Measurements from ENCODE around the gene GJC1. TPM values are rescaled to one million over a fixed set of nuclear protein-coding genes. Genes with fewer than 3 reads are reported as not detected.

GJC1 gene
- total and polyA plus RNA-seq, 2 of the 8 experiments (the other 6 are each of a cell fraction or from before 2014, with no cell fraction given), result 29.1 to 154 TPM

GRCh38 chr17:44749980-44750318 is 80.1 kb downstream of the GJC1 start:
- no peak overlapping the region for H2BK5ac ChIP-seq (ENCODE audit: low read depth, low read length)
- no peak overlapping the region for H3K18ac ChIP-seq (ENCODE audit: extremely low read depth, low read length)
- H4K5ac ChIP-seq (ENCODE audit: insufficient read length, low read depth, low read length), result no peak overlapping the region
- no peak for FAIRE-seq
- H3K4ac ChIP-seq (replicated peaks; ENCODE audit: insufficient read length, low read depth, low read length), result no peak overlapping the region
- H3K14ac ChIP-seq (ENCODE audit: insufficient read length), result no peak overlapping the region
- H2AK5ac ChIP-seq (ENCODE audit: low read depth, low read length), result no peak overlapping the region
- no peak overlapping the region for H2AFZ ChIP-seq (ENCODE audit: low read length)
- DNase-seq (ENCODE audit: low read depth in 1 of 2, low spot score in 2 of 2), result no peak
- no peak overlapping the region for H3K56ac ChIP-seq (replicated peaks; ENCODE audit: insufficient read length, low read depth, low read length)
- H3K9me3 ChIP-seq (ENCODE audit: insufficient read depth in 2 of 2, low read depth in 1 of 2, low read length in 1 of 2), result no peaks in the 10 kb centered on the region
- no peak overlapping the region for H3K27ac ChIP-seq (ENCODE audit: low read depth, low read length)
- H3K9ac ChIP-seq (replicated peaks in 1 of 4; ENCODE audit: extremely low read depth in 1 of 4, low read depth in 3 of 4, low read length in 3 of 4), result no peak overlapping the region
- H4K20me1 ChIP-seq (replicated peaks in 1 of 2; ENCODE audit: control insufficient read depth in 1 of 2, insufficient read depth in 2 of 2, low read length in 2 of 2), result peaks cover 0 to 3% of the 10 kb centered on the region in 2 experiments
- no peak overlapping the region for H4K8ac ChIP-seq (ENCODE audit: extremely low read depth, insufficient read depth, low read length)
- no peak overlapping the region for H2BK15ac ChIP-seq (ENCODE audit: low read length)
- no peak overlapping the region for H2BK12ac ChIP-seq (ENCODE audit: low read depth, low read length)
- no peaks in the 10 kb centered on the region for H3K23me2 ChIP-seq (ENCODE audit: low read depth, low read length)
- H2BK120ac ChIP-seq (replicated peaks; ENCODE audit: low read depth, low read length), result no peak overlapping the region
- CTCF ChIA-PET (ENCODE audit: partially characterized antibody), result interaction anchor here (0.6 to 4.6 kb wide), 6 partner anchors 10 to 118 kb away, joined by 3 to 38 read pairs (median 6); no protein-coding TSS in a partner anchor
- H3K4me3 ChIP-seq (ENCODE audit: extremely low read depth in 1 of 4, insufficient read depth in 2 of 4, low read depth in 3 of 4, low read length in 4 of 4), result no peak overlapping the region
- POLR2A ChIA-PET (ENCODE audit: partially characterized antibody), result interaction anchor here (1.2 to 4.1 kb wide), 3 partner anchors 8 to 128 kb away, joined by 3 to 17 read pairs (median 4); partner anchors contain the start of gene ADAM11
- no peaks in the 10 kb centered on the region for H3K79me2 ChIP-seq (ENCODE audit: control insufficient read depth in 1 of 2, insufficient read depth in 2 of 2, low read length in 2 of 2)
- 0 out of 7 replicates have a peak, but pooled peaks cover 0 to 3% (median 0%) of the 10 kb centered on the region in 4 experiments for H3K27me3 ChIP-seq (replicated peaks in 1 of 4; ENCODE audit: control insufficient read depth in 3 of 4, extremely low read depth in 1 of 4, insufficient read depth in 3 of 4, low read length in 3 of 4)
- H3K79me1 ChIP-seq (ENCODE audit: low read depth, low read length), result no peaks in the 10 kb centered on the region
- H3K4me1 ChIP-seq (replicated peaks in 1 of 4; ENCODE audit: control insufficient read depth in 3 of 4, insufficient read depth in 4 of 4, low read length in 3 of 4), result no peaks in the 10 kb centered on the region; a peak in 1 of 7 replicates
- no peak overlapping the region for H4K91ac ChIP-seq (replicated peaks; ENCODE audit: insufficient read length, low read length)
- no peak overlapping the region for H3K4me2 ChIP-seq (ENCODE audit: insufficient read depth in 1 of 2, low read depth in 2 of 2, low read length in 2 of 2)
- H3K36me3 ChIP-seq (ENCODE audit: control insufficient read depth in 2 of 4, insufficient read depth in 4 of 4, low read length in 3 of 4), result peaks cover 0 to 22% (median 1%) of the 10 kb centered on the region in 4 experiments; a peak in 3 of 8 replicates
- no peak overlapping the region for H3K23ac ChIP-seq (ENCODE audit: insufficient read length)
- no peak overlapping the region for H2BK20ac ChIP-seq (ENCODE audit: low read length)
- WGBS, 2 experiments (ENCODE audit: extremely low coverage in 1 of 2, insufficient coverage in 1 of 2, insufficient read length in 1 of 2, insufficient replicate concordance in 2 of 2, low coverage in 1 of 2, low lambda C conversion rate in 2 of 2, missing lambda C conversion rate in 1 of 2), result 83% methylated on average over 9 of the region's 9 CpGs; no CpG with 5 or more reads in 1 of the 2 experiments
- TF ChIP-seq JUN (IDR thresholded peaks at IDR 0.05; ENCODE audit: low read depth, low read length) (no peak), CHD2 (IDR thresholded peaks at IDR 0.05; ENCODE audit: low read length) (no peak), FOSL1 (IDR thresholded peaks at IDR 0.05; ENCODE audit: insufficient read depth, low read depth, low read length) (no peak), SAP30 (IDR thresholded peaks at IDR 0.05; ENCODE audit: insufficient read depth, insufficient replicate concordance, low read length) (no peak), CHD1 (IDR thresholded peaks at IDR 0.05; ENCODE audit: low read depth, low read length) (no peak), RAD21 (IDR thresholded peaks at IDR 0.05 in 1 of 2, conservative IDR thresholded peaks at IDR 0.05 in 1 of 2; ENCODE audit: low read depth in 2 of 2, low read length in 2 of 2) (no peak), KDM5A (IDR thresholded peaks at IDR 0.05; ENCODE audit: low read length) (no peak)

All from H1 (cell line).